ENCODE measurements around the gene PTCH1. TPM values are rescaled to one million over a fixed set of nuclear protein-coding genes. Genes with fewer than 3 reads are reported as not detected.

PTCH1 gene
- total RNA-seq, 1 donor from 2014 or later = 104 TPM

DNA sequence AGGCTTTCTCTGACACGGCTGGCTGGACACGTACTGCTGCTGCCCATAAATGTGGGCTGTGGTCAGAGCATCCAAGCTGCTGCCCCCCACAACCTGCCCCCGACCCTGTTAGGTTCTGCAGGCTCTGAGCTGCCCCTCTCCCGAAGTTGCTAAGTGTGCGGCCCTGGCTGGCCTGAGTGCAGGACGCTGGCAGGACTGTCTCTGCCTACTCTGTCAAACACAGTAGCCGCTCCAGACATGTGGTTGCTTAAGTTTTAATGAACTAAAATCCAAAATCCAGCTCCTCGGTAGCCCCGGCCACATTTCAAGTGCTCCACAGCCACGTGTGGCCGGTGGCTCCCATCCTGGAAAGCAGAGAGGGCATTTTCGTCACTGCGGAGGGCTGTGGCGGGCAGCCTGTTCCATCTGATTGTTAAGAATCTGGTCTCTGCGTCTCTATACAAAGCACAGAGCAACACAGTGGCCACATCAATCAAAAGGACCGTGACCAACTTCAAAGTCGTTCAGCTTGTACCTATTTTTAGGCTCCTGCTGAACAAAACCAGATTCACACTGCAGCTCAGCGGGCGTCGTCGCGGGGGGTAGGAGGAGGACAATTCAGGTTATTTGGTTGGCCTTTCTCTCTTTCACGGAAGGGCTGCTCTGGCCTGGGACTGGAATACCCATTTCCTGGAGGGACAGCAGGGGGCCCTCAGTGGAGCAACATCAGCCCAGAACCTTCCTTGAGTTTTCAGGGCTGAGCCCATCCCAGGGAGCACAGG lies 68.9 kb downstream of the PTCH1 start:
- H3K4me3 Mint-ChIP-seq (ENCODE audit: unreplicated experiment) = no peak overlapping the region
- H3K36me3 Mint-ChIP-seq (ENCODE audit: unreplicated experiment) = no peaks in the 10 kb centered on the region
- TF ChIP-seq CTCF (IDR thresholded peaks at IDR 0.05; ENCODE audit: partially characterized antibody, unreplicated experiment) = no peak
- H3K27me3 Mint-ChIP-seq (ENCODE audit: unreplicated experiment) = peaks cover 2% of the 10 kb centered on the region
- peaks cover 2% of the 10 kb centered on the region for H3K9me3 Mint-ChIP-seq (ENCODE audit: unreplicated experiment)
- no peak overlapping the region for H3K27ac Mint-ChIP-seq (ENCODE audit: unreplicated experiment)
- peaks cover 2% of the 10 kb centered on the region for H3K4me1 Mint-ChIP-seq (ENCODE audit: low read depth, unreplicated experiment)
- no peak for DNase-seq

DNA sequence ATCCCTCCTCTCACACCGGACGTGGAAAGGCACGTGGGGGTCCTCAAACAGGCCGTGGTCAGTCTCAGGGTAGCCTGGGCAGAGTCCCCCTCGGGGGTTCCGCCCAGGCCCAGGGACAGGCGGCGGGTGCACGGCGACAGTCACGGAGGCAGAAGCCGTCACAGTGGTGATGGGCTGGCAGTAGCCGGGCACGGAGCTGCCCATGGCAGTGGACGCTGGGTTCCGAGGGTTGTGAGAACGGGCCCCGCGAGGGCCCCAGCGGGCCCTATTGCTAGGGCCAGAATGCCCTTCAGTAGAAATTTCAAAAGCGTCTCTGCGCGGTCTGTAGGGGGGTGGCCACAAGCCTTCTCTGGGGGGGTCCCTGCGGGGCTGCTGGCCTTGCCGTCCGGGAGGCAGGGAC lies 69.8 kb downstream of the PTCH1 start:
- no peak for TF ChIP-seq CTCF (IDR thresholded peaks at IDR 0.05; ENCODE audit: partially characterized antibody, unreplicated experiment)
- no peak overlapping the region for H3K4me3 Mint-ChIP-seq (ENCODE audit: unreplicated experiment)
- H3K27ac Mint-ChIP-seq (ENCODE audit: unreplicated experiment) = no peak overlapping the region
- no peak for DNase-seq
- peaks cover 2% of the 10 kb centered on the region for H3K27me3 Mint-ChIP-seq (ENCODE audit: unreplicated experiment)
- H3K4me1 Mint-ChIP-seq (ENCODE audit: low read depth, unreplicated experiment) = peaks cover 2% of the 10 kb centered on the region
- H3K36me3 Mint-ChIP-seq (ENCODE audit: unreplicated experiment) = no peaks in the 10 kb centered on the region
- peaks cover 2% of the 10 kb centered on the region for H3K9me3 Mint-ChIP-seq (ENCODE audit: unreplicated experiment)

DNA sequence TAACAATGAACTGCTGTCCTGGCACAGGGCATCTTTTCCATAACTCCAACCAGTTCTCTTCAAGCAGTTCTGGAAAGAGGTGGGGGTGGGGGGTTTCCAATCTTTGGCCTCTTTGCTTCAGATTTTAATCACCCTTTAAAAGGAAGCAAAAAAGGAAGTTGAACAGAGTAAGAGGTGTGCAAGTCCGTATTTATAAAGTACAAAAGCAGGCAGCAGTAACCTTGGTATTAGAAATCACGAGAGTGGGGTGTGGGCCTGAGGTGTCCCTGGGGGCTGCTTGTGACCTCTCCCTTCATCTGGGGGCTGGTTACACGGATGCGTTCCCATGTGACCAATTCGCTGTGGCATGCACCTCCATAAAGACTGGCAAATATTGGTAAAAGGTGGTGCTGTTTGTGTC lies 70.5 kb downstream of the PTCH1 start:
- H3K27me3 Mint-ChIP-seq (ENCODE audit: unreplicated experiment) = peaks cover 2% of the 10 kb centered on the region
- no peaks in the 10 kb centered on the region for H3K36me3 Mint-ChIP-seq (ENCODE audit: unreplicated experiment)
- no peak for DNase-seq
- peaks cover 2% of the 10 kb centered on the region for H3K4me1 Mint-ChIP-seq (ENCODE audit: low read depth, unreplicated experiment)
- no peak for TF ChIP-seq CTCF (IDR thresholded peaks at IDR 0.05; ENCODE audit: partially characterized antibody, unreplicated experiment)
- H3K27ac Mint-ChIP-seq (ENCODE audit: unreplicated experiment) = no peak overlapping the region
- no peak overlapping the region for H3K4me3 Mint-ChIP-seq (ENCODE audit: unreplicated experiment)
- peaks cover 2% of the 10 kb centered on the region for H3K9me3 Mint-ChIP-seq (ENCODE audit: unreplicated experiment)

DNA sequence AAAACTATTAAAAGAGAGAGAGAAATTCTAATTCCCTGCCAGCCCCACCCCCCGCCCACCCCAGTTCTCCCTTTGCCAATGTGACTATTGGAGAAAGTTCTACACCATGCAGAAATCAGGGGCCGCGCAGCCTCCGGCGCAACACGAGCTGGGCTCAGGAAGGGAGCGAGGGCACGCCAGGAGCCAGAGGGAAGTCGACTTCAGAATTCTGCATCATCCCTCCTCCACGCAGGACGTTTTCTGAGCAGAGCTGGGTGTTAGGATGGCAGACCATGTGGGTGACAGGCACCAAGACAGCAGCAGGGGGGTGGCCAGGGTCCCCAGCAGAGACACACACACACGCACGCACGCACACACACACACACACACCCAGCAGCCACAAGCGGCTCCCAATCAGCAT lies 72.6 kb downstream of the PTCH1 start:
- no peak for DNase-seq
- no peaks in the 10 kb centered on the region for H3K36me3 Mint-ChIP-seq (ENCODE audit: unreplicated experiment)
- no peak overlapping the region for H3K4me3 Mint-ChIP-seq (ENCODE audit: unreplicated experiment)
- no peak for TF ChIP-seq CTCF (IDR thresholded peaks at IDR 0.05; ENCODE audit: partially characterized antibody, unreplicated experiment)
- H3K27ac Mint-ChIP-seq (ENCODE audit: unreplicated experiment) = no peak overlapping the region
- no peaks in the 10 kb centered on the region for H3K27me3 Mint-ChIP-seq (ENCODE audit: unreplicated experiment)
- H3K9me3 Mint-ChIP-seq (ENCODE audit: unreplicated experiment) = peaks cover 3% of the 10 kb centered on the region
- no peaks in the 10 kb centered on the region for H3K4me1 Mint-ChIP-seq (ENCODE audit: low read depth, unreplicated experiment)

GRCh38 chr9:95443301-95443700 lies 73.5 kb downstream of the PTCH1 start:
- no peak for TF ChIP-seq CTCF (IDR thresholded peaks at IDR 0.05; ENCODE audit: partially characterized antibody, unreplicated experiment)
- Mint-ChIP-seq H3K27ac (ENCODE audit: unreplicated experiment) (no peak overlapping the region), H3K36me3 (ENCODE audit: unreplicated experiment) (no peaks in the 10 kb centered on the region), H3K9me3 (ENCODE audit: unreplicated experiment) (peaks cover 3% of the 10 kb centered on the region), H3K4me1 (ENCODE audit: low read depth, unreplicated experiment) (no peaks in the 10 kb centered on the region), H3K4me3 (ENCODE audit: unreplicated experiment) (no peak overlapping the region), H3K27me3 (ENCODE audit: unreplicated experiment) (no peaks in the 10 kb centered on the region)
- no peak for DNase-seq
